ENCODE measurements around the gene ATP10A. TPM values are rescaled to one million over a fixed set of nuclear protein-coding genes. Genes with fewer than 3 reads are reported as not detected.

The ATP10A gene
- total RNA-seq, 1 experiment from 2014 or later = 2.1 TPM

DNA sequence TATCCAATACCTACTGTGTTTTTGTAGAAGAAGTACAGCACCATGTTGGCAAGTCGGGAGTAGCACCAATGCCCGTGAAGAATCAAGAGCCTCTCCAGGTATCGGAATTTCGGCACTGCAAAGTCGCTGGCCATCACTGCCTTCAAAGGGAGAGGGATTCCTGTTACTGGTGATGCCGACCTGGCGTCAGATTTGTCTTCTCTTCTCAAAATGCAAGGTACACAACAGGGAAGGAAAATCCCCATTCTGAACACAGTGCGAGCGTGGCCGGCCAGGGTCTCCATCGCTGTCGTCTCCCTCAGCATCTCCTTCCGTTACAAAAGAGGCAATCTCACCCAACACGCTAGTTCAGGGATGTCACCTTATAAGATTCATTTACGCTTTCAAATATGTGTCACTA, 175.4 kb downstream of the ATP10A start (continued):
- TF ChIP-seq, protein P1, sequence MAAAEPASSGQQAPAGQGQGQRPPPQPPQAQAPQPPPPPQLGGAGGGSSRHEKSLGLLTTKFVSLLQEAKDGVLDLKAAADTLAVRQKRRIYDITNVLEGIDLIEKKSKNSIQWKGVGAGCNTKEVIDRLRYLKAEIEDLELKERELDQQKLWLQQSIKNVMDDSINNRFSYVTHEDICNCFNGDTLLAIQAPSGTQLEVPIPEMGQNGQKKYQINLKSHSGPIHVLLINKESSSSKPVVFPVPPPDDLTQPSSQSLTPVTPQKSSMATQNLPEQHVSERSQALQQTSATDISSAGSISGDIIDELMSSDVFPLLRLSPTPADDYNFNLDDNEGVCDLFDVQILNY (CRISPR knock-in tag; IDR thresholded peaks at IDR 0.05) = no peak
- TF ChIP-seq, protein P2, sequence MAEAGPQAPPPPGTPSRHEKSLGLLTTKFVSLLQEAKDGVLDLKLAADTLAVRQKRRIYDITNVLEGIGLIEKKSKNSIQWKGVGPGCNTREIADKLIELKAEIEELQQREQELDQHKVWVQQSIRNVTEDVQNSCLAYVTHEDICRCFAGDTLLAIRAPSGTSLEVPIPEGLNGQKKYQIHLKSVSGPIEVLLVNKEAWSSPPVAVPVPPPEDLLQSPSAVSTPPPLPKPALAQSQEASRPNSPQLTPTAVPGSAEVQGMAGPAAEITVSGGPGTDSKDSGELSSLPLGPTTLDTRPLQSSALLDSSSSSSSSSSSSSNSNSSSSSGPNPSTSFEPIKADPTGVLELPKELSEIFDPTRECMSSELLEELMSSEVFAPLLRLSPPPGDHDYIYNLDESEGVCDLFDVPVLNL (CRISPR knock-in tag; IDR thresholded peaks at IDR 0.05; ENCODE audit: borderline replicate concordance, low read depth) = no peak
- TF ChIP-seq KAT7 (CRISPR knock-in tag; IDR thresholded peaks at IDR 0.05; ENCODE audit: borderline replicate concordance) (no peak), ATF3 (CRISPR knock-in tag; conservative IDR thresholded peaks at IDR 0.05) (no peak), CREB1 (CRISPR knock-in tag; IDR thresholded peaks at IDR 0.05) (no peak), ZNF232 (CRISPR knock-in tag; IDR thresholded peaks at IDR 0.05) (no peak), ZNF317 (CRISPR knock-in tag; IDR thresholded peaks at IDR 0.05; ENCODE audit: borderline replicate concordance, low read depth) (no peak), SP1 (CRISPR knock-in tag; conservative IDR thresholded peaks at IDR 0.05) (no peak), HMGXB4 (CRISPR knock-in tag; IDR thresholded peaks at IDR 0.05) (no peak), ZNF396 (CRISPR knock-in tag; IDR thresholded peaks at IDR 0.05; ENCODE audit: borderline replicate concordance) (no peak)

GRCh38 chr15:25687276-25687675, 175.9 kb downstream of the ATP10A start:
- ATAC-seq (no peak), DNase-seq (ENCODE audit: low spot score) (no peak)
- CTCF ChIA-PET = interaction anchor here (4.2 kb wide), 1 partner anchor 180 kb away, joined by 110 read pairs; no protein-coding TSS in a partner anchor
- no peak overlapping the region for H3K4me3 Mint-ChIP-seq
- peaks cover 22% of the 10 kb centered on the region for H3K4me1 Mint-ChIP-seq
- peaks cover 10% of the 10 kb centered on the region for H3K36me3 Mint-ChIP-seq
- peaks cover 13% of the 10 kb centered on the region for H3K9me3 Mint-ChIP-seq
- POLR2A ChIA-PET = no interaction called here
- no peak overlapping the region for H3K27ac Mint-ChIP-seq
- no peak for TF ChIP-seq SOX15 (CRISPR knock-in tag; IDR thresholded peaks at IDR 0.05)
- TF ChIP-seq CTCF (IDR thresholded peaks at IDR 0.05) = no peak
- TF ChIP-seq ZNF121 (CRISPR knock-in tag; IDR thresholded peaks at IDR 0.05) = no peak
- H3K27me3 Mint-ChIP-seq (ENCODE audit: low read depth) = peaks cover 6% of the 10 kb centered on the region; the same call in 1 of the 2 replicates

- peaks cover 20% of the 10 kb centered on the region for H3K4me1 Mint-ChIP-seq
- H3K4me3 Mint-ChIP-seq = no peak overlapping the region
- ChIA-PET CTCF (interaction anchor here (4.2 kb wide), 1 partner anchor 180 kb away, joined by 110 read pairs; no protein-coding TSS in a partner anchor), POLR2A (no interaction called here)
- DNase-seq (ENCODE audit: low spot score) (no peak), ATAC-seq (no peak)
- TF ChIP-seq ZNF263 (CRISPR knock-in tag; IDR thresholded peaks at IDR 0.05; ENCODE audit: low read depth) (no peak), ZNF317 (CRISPR knock-in tag; IDR thresholded peaks at IDR 0.05; ENCODE audit: borderline replicate concordance, low read depth) (no peak), NFATC4 (CRISPR knock-in tag; IDR thresholded peaks at IDR 0.05) (no peak), EMX1 (CRISPR knock-in tag; IDR thresholded peaks at IDR 0.05) (no peak), CBFB (CRISPR knock-in tag; IDR thresholded peaks at IDR 0.05; ENCODE audit: low read depth) (no peak), OVOL2 (CRISPR knock-in tag; IDR thresholded peaks at IDR 0.05; ENCODE audit: borderline replicate concordance) (no peak), PRDM15 (CRISPR knock-in tag; IDR thresholded peaks at IDR 0.05) (no peak)
- TF ChIP-seq, protein P3, sequence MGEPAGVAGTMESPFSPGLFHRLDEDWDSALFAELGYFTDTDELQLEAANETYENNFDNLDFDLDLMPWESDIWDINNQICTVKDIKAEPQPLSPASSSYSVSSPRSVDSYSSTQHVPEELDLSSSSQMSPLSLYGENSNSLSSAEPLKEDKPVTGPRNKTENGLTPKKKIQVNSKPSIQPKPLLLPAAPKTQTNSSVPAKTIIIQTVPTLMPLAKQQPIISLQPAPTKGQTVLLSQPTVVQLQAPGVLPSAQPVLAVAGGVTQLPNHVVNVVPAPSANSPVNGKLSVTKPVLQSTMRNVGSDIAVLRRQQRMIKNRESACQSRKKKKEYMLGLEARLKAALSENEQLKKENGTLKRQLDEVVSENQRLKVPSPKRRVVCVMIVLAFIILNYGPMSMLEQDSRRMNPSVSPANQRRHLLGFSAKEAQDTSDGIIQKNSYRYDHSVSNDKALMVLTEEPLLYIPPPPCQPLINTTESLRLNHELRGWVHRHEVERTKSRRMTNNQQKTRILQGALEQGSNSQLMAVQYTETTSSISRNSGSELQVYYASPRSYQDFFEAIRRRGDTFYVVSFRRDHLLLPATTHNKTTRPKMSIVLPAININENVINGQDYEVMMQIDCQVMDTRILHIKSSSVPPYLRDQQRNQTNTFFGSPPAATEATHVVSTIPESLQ (CRISPR knock-in tag; IDR thresholded peaks at IDR 0.05) = no peak
- peaks cover 10% of the 10 kb centered on the region for H3K36me3 Mint-ChIP-seq
- H3K27ac Mint-ChIP-seq = no peak overlapping the region
- peaks cover 13% of the 10 kb centered on the region for H3K9me3 Mint-ChIP-seq
- H3K27me3 Mint-ChIP-seq (ENCODE audit: low read depth) = peaks cover 6% of the 10 kb centered on the region; the same call in 1 of the 2 replicates
Observed at GRCh38 chr15:25686780-25687179, 176.3 kb downstream of the ATP10A start.

Measured in WTC11 (cell line).